Muscle layer of duodenum (tissue), 2 donors: ENCODE measurements around the gene ZNF541.
"Not testable (repeated sequence)": the region's sequence is repeated elsewhere in the genome, so short reads cannot be mapped to it uniquely, and the experiment has no call there.

ENCODE experiments used
- H3K27ac ChIP-seq: one replicate; pipeline ENCODE4 v1.7.0; 2013; ENCODE audit warnings: mild to moderate bottlenecking, low read length
- H3K27me3 ChIP-seq: one replicate; pipeline ENCODE4 v1.7.0; 2013; ENCODE audit warnings: low read depth, mild to moderate bottlenecking, control low read depth, low read length
- H3K36me3 ChIP-seq, 2 donors: one replicate each; pipeline ENCODE4 v1.7.0; 2013; ENCODE audit warnings: low read length in 2 of 2, control low read depth in 1 of 2, mild to moderate bottlenecking in 1 of 2; ENCODE audit not compliant: insufficient read depth in 2 of 2, control insufficient read depth in 1 of 2
- H3K4me1 ChIP-seq, 2 donors: one replicate each; pipeline ENCODE4 v1.7.0; 2013; ENCODE audit warnings: low read length in 2 of 2, mild to moderate bottlenecking in 2 of 2, control low read depth in 1 of 2, moderate library complexity in 1 of 2; ENCODE audit not compliant: insufficient read depth in 2 of 2, control insufficient read depth in 1 of 2
- H3K4me3 ChIP-seq, 2 donors: one replicate each; pipeline ENCODE4 v1.7.0; 2013; ENCODE audit warnings: low read length in 2 of 2, low read depth in 1 of 2, mild to moderate bottlenecking in 1 of 2
- H3K9me3 ChIP-seq, 2 donors: one replicate each; pipeline ENCODE4 v1.7.0; 2013; ENCODE audit warnings: low read length in 2 of 2, control low read depth in 1 of 2, mild to moderate bottlenecking in 1 of 2; ENCODE audit not compliant: control insufficient read depth in 1 of 2
- donor health status: healthy.

The ZNF541 gene

DNA sequence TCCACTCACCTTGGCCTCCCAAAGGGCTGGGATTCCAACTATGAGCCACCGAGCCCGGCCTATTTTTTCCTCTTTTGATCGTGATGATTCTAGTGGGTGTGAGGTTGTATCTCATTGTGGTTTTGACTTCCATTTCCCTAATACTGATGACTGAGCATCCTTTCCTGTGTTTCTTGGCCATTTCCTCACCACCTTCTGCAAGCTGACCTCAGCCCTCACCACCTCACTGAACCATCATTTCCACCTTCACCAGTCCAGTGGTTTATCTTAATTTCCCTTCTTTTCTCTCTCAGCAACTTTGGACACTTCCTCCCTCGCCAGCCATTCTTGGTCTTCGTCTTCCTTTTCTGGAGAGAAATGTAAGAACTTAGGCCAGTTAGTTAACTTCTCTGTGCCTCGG lies 23.0 kb upstream of the ZNF541 start:
- Histone ChIP-seq H3K36me3 (no peaks in the 10 kb centered on the region), H3K27me3 (no peaks in the 10 kb centered on the region), H3K27ac (no peak overlapping the region), H3K4me3 (no peak overlapping the region), H3K9me3 (no peaks in the 10 kb centered on the region), H3K4me1 (peaks cover 0 to 4% of the 10 kb centered on the region in 2 donors)

DNA sequence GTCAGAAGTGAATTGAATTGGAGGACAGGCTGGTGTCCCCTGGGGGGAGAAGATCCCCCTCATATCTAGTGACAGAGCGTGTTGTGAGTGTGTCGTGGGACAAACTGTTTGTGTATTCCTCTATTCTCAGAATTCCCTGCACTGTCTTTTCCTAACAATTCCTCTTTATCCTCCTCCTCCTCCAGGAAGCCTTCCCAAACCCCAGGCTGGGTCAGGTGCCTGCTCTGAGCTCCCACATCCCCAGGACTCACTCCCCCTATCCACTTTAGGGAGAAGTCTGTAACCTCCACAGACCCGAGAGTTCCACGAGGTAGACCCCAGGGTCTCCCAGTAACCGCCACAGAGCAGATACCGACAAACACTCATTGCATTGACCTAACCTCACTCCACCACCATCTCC lies 20.9 kb upstream of the ZNF541 start:
- Histone ChIP-seq H3K27ac (no peak overlapping the region), H3K27me3 (no peaks in the 10 kb centered on the region), H3K4me3 (no peak overlapping the region), H3K4me1 (no peaks in the 10 kb centered on the region), H3K9me3 (no peaks in the 10 kb centered on the region), H3K36me3 (no peaks in the 10 kb centered on the region)

DNA sequence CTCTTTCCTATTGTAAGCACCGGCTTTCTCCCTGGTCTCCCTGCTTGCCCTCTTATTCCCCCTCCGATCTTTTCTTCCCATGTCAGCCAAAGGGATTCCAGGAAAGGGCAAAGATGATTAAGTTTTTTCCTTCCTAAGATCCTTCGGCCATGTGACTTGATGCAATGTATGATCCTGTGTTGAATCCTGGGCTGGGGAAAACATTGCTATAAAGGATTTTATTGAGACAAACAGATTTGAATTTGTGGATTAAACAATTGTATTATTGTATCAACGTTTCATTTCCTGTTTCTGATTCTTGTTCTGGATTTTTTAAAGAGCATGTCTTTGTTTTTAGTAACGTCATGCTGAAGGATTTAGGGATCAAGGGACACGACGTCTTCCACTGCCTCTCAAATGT lies 16.9 kb upstream of the ZNF541 start:
- Histone ChIP-seq H3K27ac (no peak overlapping the region), H3K4me1 (no peaks in the 10 kb centered on the region)

DNA sequence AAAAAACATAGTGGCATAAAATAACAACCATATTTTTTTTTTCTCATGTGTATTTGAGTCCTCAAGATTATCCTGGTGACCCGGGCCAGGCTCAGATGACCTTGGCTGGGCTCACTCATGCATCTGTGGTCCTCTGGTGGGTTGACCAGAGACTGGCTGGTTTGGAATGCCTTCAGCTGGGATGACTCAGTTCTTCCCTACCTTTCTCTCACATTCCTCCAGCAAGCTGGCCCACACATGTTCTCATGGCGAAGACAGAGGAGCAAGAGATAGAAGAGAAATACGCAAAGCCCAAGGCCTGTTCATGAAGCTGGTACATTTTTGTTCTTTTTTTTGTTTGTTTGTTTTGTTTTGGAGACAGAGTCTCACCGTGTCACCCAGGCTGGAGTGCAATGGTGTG lies 14.3 kb upstream of the ZNF541 start:
- H3K36me3 ChIP-seq: no peaks in the 10 kb centered on the region
- peaks cover 0 to 5% of the 10 kb centered on the region in 2 donors for H3K9me3 ChIP-seq
- no peaks in the 10 kb centered on the region for H3K27me3 ChIP-seq
- no peaks in the 10 kb centered on the region for H3K4me1 ChIP-seq
- no peak overlapping the region for H3K4me3 ChIP-seq
- no peak overlapping the region for H3K27ac ChIP-seq

More for the DNA sequence above, 16.9 kb upstream of the ZNF541 start:
- Histone ChIP-seq H3K27me3 (no peaks in the 10 kb centered on the region), H3K4me3 (no peak overlapping the region), H3K9me3 (peaks cover 0 to 5% of the 10 kb centered on the region in 2 donors), H3K36me3 (no peaks in the 10 kb centered on the region)

DNA sequence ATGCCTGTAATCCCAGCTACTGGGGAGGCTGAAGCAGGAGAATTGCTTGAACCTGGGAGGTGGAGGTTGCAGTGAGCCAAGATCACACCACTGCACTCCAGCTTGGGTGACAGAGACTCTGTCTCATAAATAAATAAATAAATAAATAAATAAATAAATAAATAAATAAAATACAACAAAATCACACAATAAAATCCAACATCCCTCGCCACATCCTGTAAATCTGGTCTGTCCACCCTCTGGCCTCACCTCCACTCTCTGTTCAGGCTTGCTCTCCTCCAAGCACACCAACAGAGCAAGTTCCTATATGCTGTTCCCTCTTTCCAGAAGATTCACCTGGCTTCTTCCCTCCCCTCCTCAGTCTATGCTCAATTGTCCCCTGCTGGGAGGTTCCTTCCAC lies 10.2 kb upstream of the ZNF541 start:
- not testable (repeated sequence) for H3K27ac ChIP-seq, H3K36me3 ChIP-seq, H3K27me3 ChIP-seq, H3K9me3 ChIP-seq, H3K4me3 ChIP-seq, H3K4me1 ChIP-seq

DNA sequence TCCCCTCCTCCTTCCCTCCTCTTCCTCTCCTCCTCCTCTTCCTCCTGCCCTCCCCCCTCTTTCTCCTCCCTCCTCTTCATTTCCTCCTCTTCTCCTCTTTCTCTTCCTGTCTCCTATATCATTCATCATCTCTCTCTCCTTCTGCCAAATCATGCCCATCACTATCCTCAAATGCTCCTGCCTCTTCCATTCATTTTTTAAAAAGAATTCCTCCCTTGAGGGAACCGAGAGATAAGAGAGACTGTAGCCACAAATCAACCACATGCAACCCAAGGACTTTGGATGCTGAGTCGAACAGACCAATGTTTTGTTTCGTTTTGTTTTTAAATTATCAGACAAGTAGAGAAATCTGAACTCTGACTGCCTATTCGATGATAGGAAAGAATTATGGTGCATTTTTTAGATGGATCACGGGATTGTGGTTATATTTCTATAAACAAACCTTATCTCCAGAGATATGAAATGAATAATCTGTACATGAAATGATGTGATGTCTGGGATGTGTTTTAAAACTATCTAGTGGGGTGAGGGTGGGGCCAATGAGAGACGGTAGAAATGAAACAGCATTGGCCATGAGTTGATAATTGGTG lies 9.5 kb upstream of the ZNF541 start:
- peaks cover 0 to 5% of the 10 kb centered on the region in 2 donors for H3K9me3 ChIP-seq
- no peaks in the 10 kb centered on the region for H3K4me1 ChIP-seq
- H3K4me3 ChIP-seq: no peak overlapping the region
- no peaks in the 10 kb centered on the region for H3K27me3 ChIP-seq
- H3K27ac ChIP-seq: no peak overlapping the region
- H3K36me3 ChIP-seq: no peaks in the 10 kb centered on the region

DNA sequence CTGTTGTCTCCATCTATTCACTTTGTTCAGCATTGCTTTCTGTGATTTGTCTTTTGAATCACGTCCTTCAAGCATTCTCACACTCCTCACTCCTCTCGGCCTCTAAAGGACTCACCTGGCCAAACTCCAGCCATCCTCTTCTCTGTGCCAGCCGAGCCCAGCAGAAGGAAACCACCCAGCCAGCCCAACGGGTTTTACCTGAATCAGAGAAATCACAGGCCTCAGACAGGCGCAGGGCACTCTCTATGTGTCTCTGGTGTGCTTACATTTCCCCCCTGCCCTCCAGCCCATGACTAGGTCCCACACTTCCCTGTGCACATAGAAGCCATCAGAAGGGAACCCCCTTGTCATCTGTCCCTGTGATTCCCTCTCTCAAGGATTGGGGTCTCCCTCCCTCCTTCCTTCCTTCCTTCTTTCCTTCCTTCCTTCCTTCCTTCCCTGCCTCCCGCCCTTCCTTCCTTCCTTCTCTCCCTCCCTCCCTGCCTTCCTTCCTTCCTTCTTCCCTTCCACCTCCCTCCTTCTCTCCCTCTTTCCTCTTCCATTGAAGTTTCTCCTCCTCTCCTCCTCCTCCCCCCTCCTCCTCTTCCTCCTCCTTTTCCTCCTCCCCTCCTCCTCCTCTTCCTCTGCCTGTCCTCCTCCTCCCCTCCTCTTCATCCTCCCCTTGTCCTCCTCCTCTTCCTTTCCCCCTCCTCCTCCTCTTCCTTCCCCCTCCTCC lies 8.8 kb upstream of the ZNF541 start:
- H3K27me3 ChIP-seq: no peaks in the 10 kb centered on the region
- H3K9me3 ChIP-seq: peaks cover 0 to 5% of the 10 kb centered on the region in 2 donors
- no peaks in the 10 kb centered on the region for H3K4me1 ChIP-seq
- no peak overlapping the region for H3K27ac ChIP-seq
- no peak overlapping the region for H3K4me3 ChIP-seq
- H3K36me3 ChIP-seq: no peaks in the 10 kb centered on the region

DNA sequence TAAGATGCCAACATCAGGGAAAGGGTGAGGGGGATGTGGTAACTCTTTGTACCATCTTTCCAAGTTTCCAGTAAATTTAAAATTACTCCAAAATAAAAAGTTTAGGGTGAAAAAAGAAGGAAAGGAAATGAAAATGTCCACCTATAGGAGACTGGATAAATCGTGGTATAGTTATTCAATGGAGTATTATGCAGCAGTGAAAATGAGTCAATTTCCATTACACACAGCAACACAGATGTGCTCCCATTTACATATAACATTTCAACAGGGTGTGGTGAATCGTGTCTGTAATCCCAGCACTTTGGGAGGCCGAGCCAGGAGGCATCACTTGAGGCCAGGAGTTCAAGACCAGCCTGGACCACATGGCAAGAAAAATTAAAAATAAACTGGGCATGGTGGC lies 7.4 kb upstream of the ZNF541 start:
- Histone ChIP-seq H3K4me1 (no peaks in the 10 kb centered on the region), H3K27ac (no peak overlapping the region), H3K36me3 (no peaks in the 10 kb centered on the region), H3K27me3 (no peaks in the 10 kb centered on the region), H3K9me3 (no peaks in the 10 kb centered on the region), H3K4me3 (no peak overlapping the region)

DNA sequence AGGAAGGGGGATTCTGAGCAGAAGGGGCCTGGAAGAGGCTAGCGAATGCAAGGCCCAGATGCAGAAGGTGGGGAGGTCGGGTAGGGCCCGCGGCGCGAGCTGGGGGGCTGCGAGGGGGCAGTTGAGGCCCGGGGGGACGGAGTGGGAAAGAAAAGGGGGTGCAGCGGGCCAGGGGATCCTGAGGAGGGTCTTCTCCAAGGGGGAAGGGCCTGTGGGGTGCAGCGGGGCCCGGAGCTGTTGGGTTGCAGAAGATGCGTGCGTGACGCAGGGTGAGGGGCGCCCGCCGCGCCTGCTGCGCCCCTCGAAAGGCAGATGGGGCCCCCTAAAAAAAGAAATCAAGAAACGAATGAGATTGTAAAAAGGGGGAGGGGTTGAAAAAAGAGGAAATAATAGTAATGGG lies 313 bp downstream of the ZNF541 start:
- Histone ChIP-seq H3K4me3 (no peak overlapping the region), H3K4me1 (peaks cover 0 to 7% of the 10 kb centered on the region in 2 donors), H3K27me3 (no peaks in the 10 kb centered on the region)

DNA sequence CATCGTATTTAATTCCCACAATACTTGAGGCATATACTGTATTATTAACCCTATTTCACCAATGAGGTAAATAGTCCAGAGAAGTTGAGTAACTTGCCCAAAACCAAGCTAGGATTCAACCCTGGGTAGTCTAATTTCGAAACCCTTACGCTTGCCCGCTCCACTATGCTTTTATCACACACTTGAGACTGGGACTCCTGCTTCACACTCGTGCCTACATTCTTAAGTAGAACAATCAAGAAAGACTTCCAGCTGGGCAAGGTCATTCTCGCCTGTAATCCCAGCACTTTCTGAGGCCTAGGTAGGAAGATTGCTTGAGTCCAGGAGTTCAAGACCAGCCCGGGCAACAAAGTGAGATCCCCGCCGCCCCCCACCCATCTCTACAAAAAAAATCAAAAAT lies 3.6 kb downstream of the ZNF541 start:
- Histone ChIP-seq H3K27me3 (no peaks in the 10 kb centered on the region), H3K9me3 (no peaks in the 10 kb centered on the region), H3K27ac (no peak overlapping the region), H3K4me1 (peaks cover 0 to 7% of the 10 kb centered on the region in 2 donors), H3K4me3 (no peak overlapping the region), H3K36me3 (no peaks in the 10 kb centered on the region)

More for the DNA sequence above, 313 bp downstream of the ZNF541 start:
- H3K9me3 ChIP-seq: no peaks in the 10 kb centered on the region
- no peak overlapping the region for H3K27ac ChIP-seq
- H3K36me3 ChIP-seq: no peaks in the 10 kb centered on the region

DNA sequence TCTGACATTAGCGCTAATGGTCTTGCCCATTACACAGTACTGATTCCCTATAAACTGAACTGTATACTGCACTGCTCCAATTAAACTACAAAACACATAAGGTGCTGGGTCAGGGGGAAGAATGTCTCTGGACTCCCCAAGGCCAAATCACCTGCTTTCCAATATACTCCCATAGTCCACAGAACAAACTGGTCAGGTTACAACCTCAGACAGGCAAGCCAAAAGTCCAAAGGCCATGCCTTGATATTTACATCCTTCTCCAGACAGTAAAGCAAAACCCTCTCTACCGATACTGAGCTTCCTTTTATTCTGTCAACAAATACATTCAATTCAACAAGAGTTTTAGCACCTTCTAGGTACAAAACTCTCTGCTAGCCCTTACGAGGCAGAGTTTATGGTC lies 8.9 kb downstream of the ZNF541 start:
- H3K36me3 ChIP-seq: no peaks in the 10 kb centered on the region
- H3K9me3 ChIP-seq: no peaks in the 10 kb centered on the region
- no peaks in the 10 kb centered on the region for H3K4me1 ChIP-seq
- no peak overlapping the region for H3K27ac ChIP-seq
- no peak overlapping the region for H3K4me3 ChIP-seq
- no peaks in the 10 kb centered on the region for H3K27me3 ChIP-seq
